Endothelial cell of umbilical vein (primary cell): ENCODE measurements around the gene GPR17. TPM values are rescaled to one million over a fixed set of nuclear protein-coding genes. Genes with fewer than 3 reads are reported as not detected.

Experiments
- BruUV-seq: library from RNA; stranded (reverse); fragments of 400-500 nt; replicated peaks from 2 replicates; lab custom pipeline; 2021; lab: Mats Ljungman, UMichigan
- CTCF ChIA-PET: fragments of 300-600, 350-600 bp; sonication (Branson Sonifier 250); formaldehyde crosslinking; loops from one replicate; lab custom pipeline; 2021; ENCODE audit warnings: antibody characterized with exemption, inconsistent platforms; lab: Charles Lee
- POLR2A ChIA-PET: fragments of 300-600, 350-600 bp; sonication (Branson Sonifier 250); formaldehyde crosslinking; loops from one replicate; lab custom pipeline; 2021; ENCODE audit warnings: antibody characterized with exemption, inconsistent platforms; lab: Charles Lee
- DNase-seq: peaks from one replicate; pipeline ENCODE4 v3.0.0-alpha.2; 2011; ENCODE audit warnings: low read depth, low spot score
- FAIRE-seq: peaks from 2 replicates; lab custom pipeline; 2011; peaks lifted over from hg19 to GRCh38; lab: Jason Lieb, UNC
- H2AFZ ChIP-seq: 2 replicates; pipeline ENCODE4 v1.6.0; 2012; ENCODE audit warnings: low read depth, low read length, control low read depth, inconsistent platforms
- H3K27ac ChIP-seq: 2 replicates; pipeline ENCODE4 v1.5.1; 2011; ENCODE audit warnings: low read depth, mild to moderate bottlenecking, control low read depth, low read length, moderate library complexity; ENCODE audit not compliant: insufficient read depth
- H3K27me3 ChIP-seq, 2 experiments: 2 replicates each; pipeline versions ENCODE4 v1.6.0 to v1.6.1; 2011; ENCODE audit warnings: low read length in 2 of 2, mixed read lengths in 1 of 2; ENCODE audit not compliant: control insufficient read depth in 2 of 2, insufficient read depth in 2 of 2
- H3K36me3 ChIP-seq, 2 experiments: 2 replicates in 1 of 2; 3 replicates in 1 of 2; pipeline ENCODE4 v1.5.1; 2011; ENCODE audit warnings: low read length in 2 of 2, mild to moderate bottlenecking in 1 of 2, moderate library complexity in 1 of 2; ENCODE audit not compliant: control insufficient read depth in 2 of 2, insufficient read depth in 2 of 2; ENCODE audit errors: extremely low read depth in 1 of 2
- H3K4me1 ChIP-seq: 3 replicates; pipeline ENCODE4 v1.5.1; 2011; ENCODE audit warnings: mild to moderate bottlenecking, low read length; ENCODE audit not compliant: control insufficient read depth, insufficient read depth; ENCODE audit errors: extremely low read depth
- H3K4me2 ChIP-seq: 2 replicates; pipeline ENCODE4 v1.6.1; 2011; ENCODE audit warnings: low read length, control low read depth, mixed read lengths; ENCODE audit not compliant: insufficient read depth
- H3K4me3 ChIP-seq, 3 experiments: fragments of 200-600 bp in 1 of 3; sonication (generic), shearing (Covaris generic) in 1 of 3; replicated peaks in 1 of 3; 2 replicates each; pipeline ENCODE4 v1.5.1; 2011 to 2016; ENCODE audit warnings: control low read depth in 3 of 3, low read length in 3 of 3, mild to moderate bottlenecking in 2 of 3, inconsistent platforms in 1 of 3, low read depth in 1 of 3, moderate library complexity in 1 of 3; ENCODE audit not compliant: insufficient read depth in 1 of 3
- H3K79me2 ChIP-seq: 2 replicates; pipeline ENCODE4 v1.6.0; 2012; ENCODE audit warnings: low read length, inconsistent platforms; ENCODE audit not compliant: control insufficient read depth, insufficient read depth
- H3K9ac ChIP-seq: replicated peaks from 2 replicates; pipeline ENCODE3; 2011; ENCODE audit warnings: low read length, control low read depth; ENCODE audit not compliant: insufficient read depth; ENCODE audit errors: extremely low read depth
- H3K9me1 ChIP-seq: replicated peaks from 3 replicates; pipeline ENCODE4 v1.6.0; 2011; ENCODE audit warnings: mild to moderate bottlenecking, low read length; ENCODE audit not compliant: control insufficient read depth, insufficient read depth; ENCODE audit errors: extremely low read depth
- H3K9me3 ChIP-seq: replicated peaks from 2 replicates; pipeline ENCODE4 v1.5.1; 2012; ENCODE audit warnings: low read length, inconsistent platforms; ENCODE audit not compliant: control insufficient read depth, insufficient read depth
- H4K20me1 ChIP-seq: replicated peaks from 2 replicates; pipeline ENCODE3; 2011; ENCODE audit warnings: mild to moderate bottlenecking, low read length; ENCODE audit not compliant: control insufficient read depth, insufficient read depth; ENCODE audit errors: extremely low read depth
- EZH2 ChIP-seq: IDR thresholded peaks from 2 replicates; pipeline ENCODE4 v1.6.1; 2012; ENCODE audit warnings: borderline replicate concordance, low read depth, mild to moderate bottlenecking, moderate library complexity, low read length, inconsistent platforms; ENCODE audit not compliant: severe bottlenecking
- FOS ChIP-seq: IDR thresholded peaks from 2 replicates; pipeline ENCODE4 v1.6.1; 2011; ENCODE audit warnings: mild to moderate bottlenecking, low read length, moderate library complexity, borderline replicate concordance; ENCODE audit not compliant: insufficient read depth
- GATA2 ChIP-seq: IDR thresholded peaks from 2 replicates; pipeline ENCODE4 v1.7.0; 2011; ENCODE audit warnings: low read depth, mild to moderate bottlenecking, moderate library complexity, mixed read lengths, low read length; ENCODE audit not compliant: insufficient read length, insufficient read depth
- JUN ChIP-seq: IDR thresholded peaks from 2 replicates; pipeline ENCODE4 v1.6.1; 2011; ENCODE audit warnings: borderline replicate concordance, low read depth; ENCODE audit not compliant: insufficient read length, insufficient read depth
- MAX ChIP-seq: IDR thresholded peaks from 2 replicates; pipeline ENCODE4 v1.6.1; 2011; ENCODE audit not compliant: insufficient read depth, insufficient read length
- MYC ChIP-seq: IDR thresholded peaks from one replicate; pipeline ENCODE4 v1.6.1; 2011; ENCODE audit warnings: mild to moderate bottlenecking, low read depth, low read length
- POLR2A ChIP-seq: IDR thresholded peaks from 2 replicates; pipeline ENCODE4 v1.6.1; 2012; ENCODE audit warnings: low read depth, mild to moderate bottlenecking, control low read depth, low read length
- POLR2AphosphoS5 ChIP-seq: IDR thresholded peaks from 2 replicates; pipeline ENCODE4 v1.6.1; 2012; ENCODE audit warnings: low read depth, mild to moderate bottlenecking, control low read depth, low read length, moderate library complexity; ENCODE audit not compliant: insufficient read depth
- dilution Hi-C: fragments of 300-500 bp; cut with MboI; formaldehyde crosslinking; loops from one replicate; pipeline ENCODE4 v1.15.0; 2019; ENCODE audit warnings: low sequenced_read_pairs; ENCODE audit not compliant: extremely low pct_ligation_motif_present
- intact Hi-C: fragments of 100-400 bp; cut with micrococcal nuclease; formaldehyde crosslinking; loops from one replicate; pipeline ENCODE4 v1.10.0; 2022
- polyA plus RNA-seq, 4 experiments: library from polyadenylated mRNA; depleted of rRNA in 3 of 4; stranded (reverse) in 3 of 4; unstranded in 1 of 4; fragments of >200 nt; gene quantifications; 2 replicates each; pipeline versions ENCODE4 v1.2.1 to v1.2.3, GENCODE V29; 2011 to 2012; ENCODE audit warnings: missing spikeins in 1 of 4
- total RNA-seq: library from RNA; stranded (reverse); gene quantifications from 2 replicates; pipeline ENCODE4 v1.2.3, GENCODE V29; 2021
- TF ChIP-seq, protein P1 (sequence below), 2 donors: IDR thresholded peaks; 1 replicate in 1 of 2; 2 replicates in 1 of 2; pipeline ENCODE4 v1.5.1; 2011; ENCODE audit warnings: low read length in 2 of 2, mild to moderate bottlenecking in 2 of 2, moderate library complexity in 2 of 2, control low read depth in 1 of 2, inconsistent platforms in 1 of 2, low read depth in 1 of 2; ENCODE audit not compliant: insufficient read depth in 1 of 2; ENCODE audit errors: extremely low read depth in 1 of 2

Gene GPR17
- total and polyA plus RNA-seq, 2 donors (not counting 3 experiments of a cell fraction or from before 2014, with no cell fraction given): 0.10 TPM; not detected in 1

DNA sequence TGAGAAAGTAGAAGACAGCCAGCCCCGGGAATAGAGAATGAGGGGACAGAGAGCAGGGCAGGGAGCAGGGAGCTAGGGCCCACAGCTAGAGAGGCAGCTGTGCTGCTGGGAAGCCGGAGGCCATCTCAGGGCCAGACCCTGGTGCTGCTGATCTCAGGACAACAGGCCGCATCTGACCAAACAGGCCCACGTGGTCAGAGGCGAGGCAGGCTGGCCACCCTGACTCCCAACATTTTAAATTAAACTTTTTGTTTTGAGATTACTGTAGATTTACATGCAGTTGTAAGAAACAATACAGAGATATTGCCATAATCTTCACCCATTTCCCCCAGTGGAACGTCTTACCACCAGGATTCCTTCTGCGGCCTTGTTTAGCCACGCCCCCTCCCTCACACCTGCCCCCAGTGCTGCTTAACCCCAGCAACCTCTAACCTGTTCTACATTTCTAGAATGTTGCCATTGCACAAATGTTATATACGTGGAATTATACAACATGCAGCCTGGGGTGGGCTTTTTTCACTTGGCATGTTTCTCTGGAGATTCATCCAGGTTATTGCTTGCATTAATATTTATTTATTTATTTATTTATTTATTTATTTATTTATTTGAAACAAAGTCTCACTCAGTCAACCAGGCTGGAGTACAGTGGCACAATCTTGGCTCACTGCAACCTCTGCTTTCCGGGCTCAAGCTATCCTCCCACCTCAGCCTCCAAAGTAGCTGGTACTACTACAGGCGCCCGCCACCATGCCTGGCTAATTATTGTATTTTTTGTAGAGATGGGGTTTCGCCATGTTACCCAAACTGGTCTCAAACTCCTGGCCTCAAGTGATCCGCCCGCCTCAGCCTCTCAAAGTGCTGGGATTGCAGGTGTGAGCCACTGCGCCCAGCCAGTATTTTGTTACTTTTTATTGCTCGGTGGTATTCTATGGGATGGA lies 48.6 kb upstream of the GPR17 start:
- no peak overlapping the region for H3K9ac ChIP-seq

DNA sequence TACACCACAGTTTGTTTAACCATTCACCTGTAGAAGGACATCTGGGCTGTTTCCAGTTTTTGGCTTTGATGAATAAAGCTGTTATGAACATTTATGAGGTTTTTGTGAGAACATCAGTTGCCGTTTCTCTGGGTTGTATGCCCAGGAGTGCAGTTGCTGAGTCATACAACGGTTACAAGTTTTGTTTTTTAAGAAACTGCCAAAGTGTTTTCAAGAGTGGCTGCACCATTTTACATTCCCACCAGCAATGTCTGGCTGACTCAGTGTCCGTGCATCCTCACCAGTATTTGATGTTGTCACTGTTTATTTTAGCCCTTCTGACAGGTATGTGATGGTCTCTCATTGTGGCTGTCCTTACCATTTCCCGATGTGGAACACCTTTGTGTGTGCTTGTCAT lies 48.0 kb upstream of the GPR17 start:
- DNase-seq (no peak), FAIRE-seq (no peak)
- ChIA-PET POLR2A (no interaction called here), CTCF (no interaction called here)
- Histone ChIP-seq H3K9me3 (no peaks in the 10 kb centered on the region), H4K20me1 (no peaks in the 10 kb centered on the region), H2AFZ (peak overlapping the region; percentile 11), H3K27me3 (no peaks in the 10 kb centered on the region), H3K4me3 (no peak overlapping the region), H3K9me1 (no peaks in the 10 kb centered on the region), H3K36me3 (no peaks in the 10 kb centered on the region), H3K79me2 (no peaks in the 10 kb centered on the region), H3K4me1 (peaks cover 9% of the 10 kb centered on the region), H3K9ac (no peak overlapping the region), H3K27ac (no peak overlapping the region), H3K4me2 (no peak overlapping the region)
- dilution Hi-C loops: no loop called here
- no TSS peak for BruUV-seq
- intact Hi-C loops: loop anchor here (10.0 kb wide), 1 partner anchor 257 kb away; the partner anchor contains the start of gene POLR2D
- TF ChIP-seq FOS: no peak
- TF ChIP-seq GATA2: no peak
- TF ChIP-seq, protein P1, sequence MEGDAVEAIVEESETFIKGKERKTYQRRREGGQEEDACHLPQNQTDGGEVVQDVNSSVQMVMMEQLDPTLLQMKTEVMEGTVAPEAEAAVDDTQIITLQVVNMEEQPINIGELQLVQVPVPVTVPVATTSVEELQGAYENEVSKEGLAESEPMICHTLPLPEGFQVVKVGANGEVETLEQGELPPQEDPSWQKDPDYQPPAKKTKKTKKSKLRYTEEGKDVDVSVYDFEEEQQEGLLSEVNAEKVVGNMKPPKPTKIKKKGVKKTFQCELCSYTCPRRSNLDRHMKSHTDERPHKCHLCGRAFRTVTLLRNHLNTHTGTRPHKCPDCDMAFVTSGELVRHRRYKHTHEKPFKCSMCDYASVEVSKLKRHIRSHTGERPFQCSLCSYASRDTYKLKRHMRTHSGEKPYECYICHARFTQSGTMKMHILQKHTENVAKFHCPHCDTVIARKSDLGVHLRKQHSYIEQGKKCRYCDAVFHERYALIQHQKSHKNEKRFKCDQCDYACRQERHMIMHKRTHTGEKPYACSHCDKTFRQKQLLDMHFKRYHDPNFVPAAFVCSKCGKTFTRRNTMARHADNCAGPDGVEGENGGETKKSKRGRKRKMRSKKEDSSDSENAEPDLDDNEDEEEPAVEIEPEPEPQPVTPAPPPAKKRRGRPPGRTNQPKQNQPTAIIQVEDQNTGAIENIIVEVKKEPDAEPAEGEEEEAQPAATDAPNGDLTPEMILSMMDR (IDR thresholded peaks at IDR 0.05; ENCODE audit: extremely low read depth in 1 of 2, insufficient read depth in 1 of 2, low read depth in 1 of 2, low read length in 2 of 2): no peak
- no peak for TF ChIP-seq EZH2
- TF ChIP-seq MAX: no peak
- no peak for TF ChIP-seq POLR2AphosphoS5
- no peak for TF ChIP-seq MYC
- TF ChIP-seq POLR2A: no peak
- no peak for TF ChIP-seq JUN

More for the DNA sequence above, 48.6 kb upstream of the GPR17 start:
- POLR2A ChIA-PET: no interaction called here
- DNase-seq (no peak), FAIRE-seq (no peak)
- Histone ChIP-seq H3K9me1 (no peaks in the 10 kb centered on the region), H3K4me3 (no peak overlapping the region), H3K27me3 (no peaks in the 10 kb centered on the region), H3K4me2 (no peak overlapping the region), H3K27ac (no peak overlapping the region), H3K4me1 (peaks cover 9% of the 10 kb centered on the region), H2AFZ (no peak overlapping the region), H3K79me2 (no peaks in the 10 kb centered on the region), H3K36me3 (no peaks in the 10 kb centered on the region), H4K20me1 (no peaks in the 10 kb centered on the region), H3K9me3 (no peaks in the 10 kb centered on the region)
- intact Hi-C loops: loop anchor here (10.0 kb wide), 1 partner anchor 257 kb away; the partner anchor contains the start of gene POLR2D
- dilution Hi-C loops: no loop called here
- no TSS peak for BruUV-seq
- no peak for TF ChIP-seq JUN
- no peak for TF ChIP-seq MAX
- no peak for TF ChIP-seq POLR2AphosphoS5
- CTCF ChIA-PET: no interaction called here
